ENCODE results near the gene FAM24A.

GRCh38 chr10:122949296-122949695, 38.9 kb downstream of the FAM24A start:
- no peak for TF ChIP-seq CTCF (IDR thresholded peaks at IDR 0.05)
- no peak for TF ChIP-seq MAZ (IDR thresholded peaks at IDR 0.05; ENCODE audit: borderline replicate concordance, low read depth, low read length)
- no peak for TF ChIP-seq PBX3 (IDR thresholded peaks at IDR 0.05)
- TF ChIP-seq KDM5A (IDR thresholded peaks at IDR 0.05): no peak
- TF ChIP-seq USF2 (IDR thresholded peaks at IDR 0.05): no peak
- no peak for TF ChIP-seq POLR2A (IDR thresholded peaks at IDR 0.05; ENCODE audit: low read length)
- no peak for TF ChIP-seq CBX2 (IDR thresholded peaks at IDR 0.05; ENCODE audit: borderline replicate concordance, low read depth)
- no peak for TF ChIP-seq MAFK (IDR thresholded peaks at IDR 0.05; ENCODE audit: partially characterized antibody)
- no peak for TF ChIP-seq RAD21 (conservative IDR thresholded peaks at IDR 0.05 in 1 of 2, IDR thresholded peaks at IDR 0.05 in 1 of 2)

Data from A549 (cell line).